GM19099 (cell line): ENCODE results near the gene LRRC8D.

Experiments
- POLR2A ChIP-seq: IDR thresholded peaks from 3 replicates; pipeline ENCODE4 v1.6.1; 2011; ENCODE audit warnings: low read depth; ENCODE audit not compliant: insufficient read length; ENCODE audit errors: extremely low read depth

Gene LRRC8D

DNA sequence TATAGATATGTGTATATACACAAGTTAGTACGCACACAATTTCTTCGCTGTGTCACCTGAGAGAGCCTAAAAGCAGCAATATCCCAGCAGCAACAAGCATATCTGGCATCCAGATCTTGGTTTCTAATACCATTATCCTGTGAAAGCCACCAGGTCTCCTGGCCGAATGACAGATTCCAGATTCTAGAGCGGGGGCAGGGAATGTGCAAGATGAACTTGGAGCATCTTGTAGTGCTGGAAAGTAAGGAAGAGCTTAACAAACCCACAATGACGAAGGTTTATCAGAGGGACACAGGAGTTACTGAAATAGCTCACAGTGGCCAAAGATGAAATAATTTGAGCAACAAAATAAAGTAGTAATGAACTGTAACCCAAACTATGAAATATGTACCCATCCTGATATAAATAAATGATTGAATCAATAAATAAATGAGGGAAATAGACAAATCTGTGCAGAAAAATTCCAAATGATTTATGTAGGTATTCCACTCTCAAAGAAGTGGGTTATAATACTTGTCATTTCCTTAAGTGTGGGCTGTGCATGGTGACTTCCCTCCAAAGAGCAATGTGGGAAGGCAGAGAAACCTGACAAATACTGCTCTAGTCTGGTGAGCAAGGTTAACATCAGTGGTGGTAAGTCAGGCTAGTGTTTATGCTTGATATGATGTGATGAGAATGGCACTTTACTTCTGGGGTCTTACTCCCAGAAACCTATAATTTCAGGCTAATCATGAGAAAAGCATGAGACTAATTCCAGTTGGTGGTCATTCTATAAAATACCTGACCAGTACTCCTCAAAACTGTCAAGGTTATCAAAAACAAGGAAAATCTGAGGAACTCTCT lies 67.9 kb downstream of the LRRC8D start:
- TF ChIP-seq POLR2A, result no peak

DNA sequence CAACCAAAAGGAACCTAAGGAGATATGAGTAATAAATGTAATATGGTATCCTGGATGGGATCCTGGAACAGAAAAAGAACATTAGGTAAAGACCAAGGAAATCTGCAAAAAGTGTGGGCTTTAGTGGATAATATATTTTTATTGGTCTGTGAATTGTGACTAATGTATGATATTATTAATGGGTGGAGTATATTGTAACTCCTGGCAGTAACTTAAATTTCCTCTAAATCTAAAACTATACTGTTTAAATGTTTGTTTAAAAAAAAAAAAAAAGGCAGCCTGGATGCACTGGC lies 68.4 kb downstream of the LRRC8D start:
- TF ChIP-seq POLR2A, result no peak

DNA sequence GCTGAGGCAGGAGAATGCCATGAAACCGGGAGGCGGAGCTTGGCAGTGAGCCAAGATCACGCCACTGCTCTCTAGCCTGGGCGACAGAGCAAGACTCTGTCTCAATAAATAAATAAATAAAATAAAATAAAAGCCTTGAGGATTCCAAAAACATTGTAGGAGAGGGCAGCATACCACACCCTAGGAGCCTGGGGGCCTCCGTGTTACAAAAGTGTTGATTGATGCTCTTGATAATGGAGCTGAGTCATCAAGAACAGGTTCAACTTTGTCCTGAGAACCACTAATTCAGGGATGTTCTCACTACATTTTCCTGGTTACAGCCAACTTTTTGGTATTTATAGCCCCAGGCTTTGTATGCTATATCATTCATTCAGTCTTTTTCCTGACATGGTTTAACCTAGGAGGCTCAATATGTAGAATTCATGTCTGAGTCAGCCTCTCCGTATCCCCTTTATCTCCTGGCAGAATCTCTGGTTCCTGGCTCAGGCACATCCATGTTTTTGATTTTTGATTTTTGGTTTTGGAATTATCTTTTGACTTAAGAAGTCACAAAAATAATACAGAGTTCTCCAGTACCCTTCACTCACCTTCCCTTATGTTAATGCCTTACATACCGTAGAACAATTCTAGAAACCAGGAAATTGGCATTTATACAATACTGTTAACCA lies 69.4 kb downstream of the LRRC8D start:
- TF ChIP-seq POLR2A, result no peak

- no peak for TF ChIP-seq POLR2A
Observed at GRCh38 chr1:89892816-89893215, 72.0 kb downstream of the LRRC8D start.

DNA sequence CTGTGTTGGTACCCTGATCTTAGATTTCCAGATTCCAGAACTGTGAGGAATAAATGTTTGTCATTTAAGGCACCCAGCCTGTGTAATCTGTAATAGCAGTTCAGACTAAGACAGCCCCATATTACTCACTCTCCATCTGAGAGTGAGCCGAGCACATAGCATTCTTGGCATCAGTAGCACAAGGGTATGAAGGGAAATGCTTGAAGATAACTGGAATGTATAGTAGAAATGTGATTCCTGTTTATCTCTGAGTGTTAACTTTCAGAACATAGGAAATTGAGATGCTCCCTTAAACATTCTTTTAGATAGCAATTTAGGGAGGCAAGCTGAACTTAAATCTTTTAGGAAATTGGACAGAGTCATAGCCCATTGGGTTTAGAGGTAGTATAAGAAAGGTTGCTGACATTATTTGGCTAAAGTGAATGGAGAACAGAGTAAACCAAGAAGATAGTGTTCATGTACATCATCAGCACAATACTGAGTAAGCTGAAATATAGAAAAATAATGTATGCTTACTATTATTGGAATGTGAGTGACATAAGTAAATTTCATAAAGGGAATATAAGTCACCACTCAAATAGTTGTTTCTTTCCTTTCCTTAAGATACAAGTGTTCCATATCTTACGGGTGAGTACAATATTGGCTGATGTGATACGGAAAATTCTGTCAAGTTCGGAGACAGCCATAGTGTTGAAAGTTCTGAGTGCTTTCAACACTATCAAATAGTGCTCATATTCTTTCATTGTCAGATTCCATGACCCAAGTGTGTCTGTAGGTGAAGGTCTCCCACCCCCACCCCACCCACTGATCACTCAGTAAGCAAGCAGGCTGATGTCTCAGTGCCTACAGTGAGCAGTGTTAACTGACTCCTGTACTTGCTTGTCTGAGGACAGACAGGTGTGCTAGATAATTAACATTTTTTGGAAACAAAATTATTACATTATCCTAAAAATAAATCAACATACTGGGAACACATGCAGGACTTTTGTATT lies 73.7 kb downstream of the LRRC8D start:
- TF ChIP-seq POLR2A, result no peak

DNA sequence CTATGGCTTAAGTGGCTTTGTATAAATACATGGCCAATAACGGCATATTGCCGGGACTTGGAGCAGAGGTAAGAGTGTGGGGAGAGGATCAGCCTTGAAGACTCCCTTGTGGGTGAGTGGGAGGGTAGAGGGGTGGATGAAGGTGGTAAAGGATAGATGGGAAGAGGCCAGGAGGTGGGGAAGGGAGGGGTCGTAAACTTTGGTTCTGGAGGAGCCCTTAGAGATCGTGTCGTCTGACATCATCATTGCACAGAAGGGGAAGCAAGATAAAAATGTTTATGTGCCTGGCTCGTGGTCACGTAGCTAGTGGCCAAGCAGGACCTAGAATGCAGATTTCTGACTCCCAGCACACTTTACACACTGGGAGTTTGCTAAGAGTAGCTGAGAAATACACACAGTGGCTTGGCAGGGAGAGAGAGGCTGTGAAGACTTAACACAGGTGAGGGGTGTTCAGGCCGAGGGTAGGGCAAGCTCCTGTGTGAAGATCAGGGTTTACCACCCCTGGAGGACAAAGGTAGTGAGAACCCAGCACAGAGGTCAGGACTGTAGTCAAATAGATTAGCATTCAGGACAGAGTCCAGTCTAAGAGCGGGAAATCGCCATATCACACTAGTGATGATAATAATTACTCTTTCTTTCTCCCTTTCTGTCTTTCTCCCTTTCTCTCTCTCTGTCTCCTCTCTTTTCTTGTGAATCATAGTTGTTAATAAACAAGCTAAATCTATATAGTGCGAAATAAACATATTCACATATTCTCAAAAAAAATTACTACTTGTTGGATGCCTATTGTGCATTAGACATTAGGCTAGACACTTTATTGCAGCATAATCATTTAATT lies 75.5 kb downstream of the LRRC8D start:
- no peak for TF ChIP-seq POLR2A

GRCh38 chr1:89897347-89898133 lies 76.7 kb downstream of the LRRC8D start:
- no peak for TF ChIP-seq POLR2A

GRCh38 chr1:89898150-89898549 lies 77.3 kb downstream of the LRRC8D start:
- no peak for TF ChIP-seq POLR2A

DNA sequence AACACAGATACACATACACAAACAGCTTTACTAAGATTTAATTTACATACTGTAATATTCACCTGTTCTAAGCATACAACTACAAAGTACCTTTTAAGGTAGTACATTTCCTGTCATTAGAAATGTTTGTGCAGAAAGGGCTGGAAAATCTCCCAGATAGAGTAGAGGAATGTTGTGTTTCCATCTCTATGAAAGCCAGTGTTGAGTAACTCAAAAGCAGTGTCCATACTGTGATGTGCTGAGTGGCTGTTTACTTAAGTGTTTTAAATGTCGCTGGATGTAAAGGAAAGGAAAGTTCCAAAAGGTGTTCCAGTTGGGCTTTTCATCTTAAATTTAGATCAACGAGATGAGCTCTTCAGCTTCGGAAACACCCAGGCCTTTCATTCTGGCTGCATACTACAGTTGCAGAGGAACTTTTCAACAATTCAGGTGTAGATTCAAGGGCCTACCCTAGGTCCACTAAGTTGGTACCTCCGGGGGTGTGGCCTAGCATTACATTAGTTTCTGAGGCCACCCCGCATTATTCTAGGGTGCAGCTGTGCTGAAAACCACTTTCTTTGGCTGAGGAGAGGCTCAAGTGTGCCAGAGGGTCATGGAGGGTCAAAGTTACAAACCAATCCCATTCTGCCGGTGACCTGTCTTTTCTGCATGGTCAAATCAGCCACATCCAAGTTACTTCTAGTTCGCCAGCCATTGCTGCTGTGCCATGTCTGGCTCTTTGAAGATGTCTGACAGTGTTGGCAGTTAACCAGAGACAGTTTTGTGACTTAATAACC lies 78.1 kb downstream of the LRRC8D start:
- no peak for TF ChIP-seq POLR2A

- no peak for TF ChIP-seq POLR2A
Observed at GRCh38 chr1:89900323-89900722, 79.5 kb downstream of the LRRC8D start.

DNA sequence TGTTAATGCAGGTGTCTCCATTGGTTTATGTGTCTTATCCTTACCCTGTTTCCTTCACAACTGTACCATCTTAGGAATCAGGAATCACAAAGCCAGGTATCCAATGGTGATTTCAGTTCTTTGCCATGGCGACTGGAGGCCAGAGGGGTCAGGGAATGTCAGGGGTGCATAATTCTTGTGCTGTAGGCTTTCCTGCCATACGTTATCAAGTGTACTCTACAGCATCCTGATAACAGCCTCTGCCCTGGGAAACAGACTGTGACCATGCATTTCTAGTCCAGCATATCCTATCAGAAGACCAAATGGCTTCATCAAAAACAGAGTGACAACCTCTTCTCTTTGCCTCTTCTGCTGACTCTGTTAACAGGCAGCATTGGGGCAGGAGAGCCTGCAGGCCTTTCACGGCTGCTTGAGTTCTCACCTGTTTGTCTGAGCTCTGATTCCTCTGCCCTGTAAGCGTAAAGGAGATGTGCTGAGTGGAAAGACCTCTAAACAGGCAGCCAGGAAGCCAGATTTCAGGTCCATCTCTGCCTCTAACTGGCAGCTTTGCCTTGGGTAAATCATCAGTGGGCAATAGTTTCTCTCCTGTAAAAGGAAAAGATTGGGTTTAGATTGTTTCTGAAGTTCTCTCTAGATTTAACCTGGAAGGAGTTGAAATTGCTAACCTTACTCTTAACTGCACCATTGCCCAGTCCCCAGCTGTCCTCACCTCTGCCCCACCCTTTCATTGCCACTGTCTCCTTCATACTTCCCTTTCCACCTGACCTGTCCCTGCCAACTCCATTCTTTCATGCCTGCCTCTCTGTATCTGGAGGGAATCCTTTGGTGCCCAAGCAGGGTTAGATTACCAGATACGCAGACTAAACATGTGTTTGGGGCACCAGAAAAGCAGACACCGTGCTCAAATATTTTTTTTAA lies 80.2 kb downstream of the LRRC8D start:
- TF ChIP-seq POLR2A, result no peak

DNA sequence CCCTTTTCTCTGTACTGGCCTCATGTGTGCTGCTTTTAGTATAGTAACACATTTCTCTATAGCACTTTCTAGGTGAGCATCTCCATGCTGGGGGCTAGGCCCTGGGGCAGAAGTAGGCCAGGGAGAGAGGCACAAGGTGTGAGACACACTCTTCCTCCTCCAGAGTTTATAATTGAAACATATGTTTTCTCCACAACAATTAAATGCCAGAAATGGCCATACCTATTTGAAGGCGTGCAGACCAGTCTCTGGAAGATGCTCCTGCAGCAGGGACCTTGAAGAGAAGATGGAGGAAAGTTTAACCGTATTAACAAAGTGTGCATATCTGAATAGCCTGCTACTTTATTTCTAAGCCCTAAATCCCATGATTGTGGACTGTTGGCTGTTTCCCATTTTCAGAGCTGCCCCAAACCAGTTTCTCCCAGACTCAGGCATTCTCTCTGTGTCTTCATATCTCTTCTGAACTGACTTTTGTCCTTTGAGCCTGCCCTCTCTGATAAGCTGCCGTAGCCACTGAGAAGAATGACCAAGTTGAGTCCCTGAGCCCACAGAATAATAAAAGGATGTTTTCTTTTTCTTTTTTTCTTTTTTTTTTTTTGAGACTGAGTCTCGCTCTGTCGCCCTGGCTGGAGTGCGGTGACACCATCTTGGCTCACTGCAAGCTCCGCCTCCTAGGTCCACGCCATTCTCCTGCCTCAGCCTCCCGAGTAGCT lies 81.3 kb downstream of the LRRC8D start:
- TF ChIP-seq POLR2A, result no peak

DNA sequence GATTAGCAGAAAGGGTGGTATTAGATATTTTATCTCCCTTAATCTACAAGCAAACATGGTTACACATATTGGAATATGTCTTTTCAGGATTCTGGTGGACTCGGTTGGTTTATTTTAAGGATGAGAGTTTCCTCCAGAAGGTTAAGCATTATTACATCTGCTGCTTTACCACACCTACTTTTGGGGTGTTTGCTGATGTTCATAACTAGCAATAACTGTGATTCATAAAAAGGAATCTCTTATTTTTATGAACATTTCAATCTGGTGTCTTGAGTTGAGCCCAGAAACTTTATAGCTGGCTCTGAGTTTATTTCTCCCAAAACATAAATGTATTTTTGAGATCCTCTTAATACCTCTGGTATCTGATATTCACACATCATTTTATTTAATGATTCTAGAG lies 82.7 kb downstream of the LRRC8D start:
- no peak for TF ChIP-seq POLR2A
